IPS DF 6.9 (cell line): Measurements from ENCODE around the gene F5.
A peak's percentile ranks its signal among the peaks of the same experiment; 100 is the strongest.

Source experiments
- DNase-seq: peaks from one replicate; pipeline ENCODE4 v3.0.0-alpha.2; 2013; ENCODE audit warnings: low read depth, low spot score
- H3K27ac ChIP-seq: one replicate; pipeline ENCODE4 v1.5.1; 2013; ENCODE audit warnings: low read length, control low read depth
- H3K27me3 ChIP-seq: 2 replicates; pipeline ENCODE4 v1.6.1; 2013; ENCODE audit warnings: mild to moderate bottlenecking, low read length; ENCODE audit not compliant: control insufficient read depth, insufficient read depth
- H3K36me3 ChIP-seq: 2 replicates; pipeline ENCODE4 v1.6.1; 2013; ENCODE audit warnings: low read length; ENCODE audit not compliant: control insufficient read depth, insufficient read depth
- H3K4me1 ChIP-seq: 2 replicates; pipeline ENCODE4 v1.6.1; 2013; ENCODE audit warnings: low read length; ENCODE audit not compliant: control insufficient read depth, insufficient read depth
- H3K4me3 ChIP-seq: 2 replicates; pipeline ENCODE4 v1.5.1; 2013; ENCODE audit warnings: mild to moderate bottlenecking, low read length
- H3K9me3 ChIP-seq: 2 replicates; pipeline ENCODE4 v1.6.1; 2013; ENCODE audit warnings: low read length, inconsistent platforms; ENCODE audit not compliant: control insufficient read depth, insufficient read depth
- WGBS: extraction: QIAGEN DNeasy Blood & Tissue Kit; methylation state at CpG from one replicate; pipeline ENCODE4 v1.1.7; 2013; ENCODE audit warnings: mixed read lengths, missing lambda C conversion rate; ENCODE audit not compliant: insufficient read length, insufficient coverage; 5-methylcytosine and 5-hydroxymethylcytosine counted together

The F5 gene

DNA sequence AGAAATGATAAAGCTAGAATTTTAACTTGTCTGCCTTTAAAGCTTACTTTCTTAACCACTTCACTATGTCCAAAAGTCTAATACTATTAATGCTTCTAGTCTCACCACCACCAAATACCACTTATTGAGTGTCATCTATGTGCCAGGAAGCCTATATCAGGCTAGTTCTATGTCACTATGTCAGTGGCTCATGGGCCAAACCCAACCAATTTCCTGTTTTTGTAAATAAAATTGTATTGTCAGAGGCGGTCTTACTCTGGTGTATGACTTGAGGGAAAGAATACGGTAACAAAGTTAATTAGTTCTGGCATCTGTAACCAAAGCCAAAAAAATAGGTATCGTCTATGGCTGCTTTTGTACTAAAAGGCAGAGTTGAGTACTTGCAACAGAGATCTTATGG is 14.8 kb downstream of the F5 start:
- H3K27ac ChIP-seq = no peak overlapping the region
- no peaks in the 10 kb centered on the region for H3K4me1 ChIP-seq
- WGBS = no CpG with 5 or more reads among the region's 3 CpGs
- H3K36me3 ChIP-seq = no peaks in the 10 kb centered on the region
- no peak overlapping the region for H3K4me3 ChIP-seq
- no peaks in the 10 kb centered on the region for H3K9me3 ChIP-seq
- DNase-seq = no peak
- no peaks in the 10 kb centered on the region for H3K27me3 ChIP-seq

DNA sequence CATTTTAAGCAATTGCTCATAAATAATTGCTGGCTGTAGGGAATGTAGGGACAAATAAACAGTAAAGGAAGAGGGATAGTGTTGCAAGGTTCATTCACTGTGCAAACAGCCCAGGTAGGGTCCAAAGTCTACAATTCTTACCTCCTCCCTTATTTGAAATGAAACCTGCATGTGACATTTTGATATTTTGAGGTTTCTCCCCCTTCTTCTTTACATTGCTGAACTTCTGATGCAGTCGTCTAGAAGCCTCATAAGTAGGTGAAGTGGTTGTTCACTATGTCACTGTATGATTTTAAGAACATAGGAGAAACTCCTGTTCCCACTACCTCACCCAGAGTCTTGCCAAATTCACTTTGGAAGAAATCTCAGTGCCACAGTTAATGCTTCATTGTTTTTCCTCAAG is 16.1 kb downstream of the F5 start:
- Histone ChIP-seq H3K4me1 (no peaks in the 10 kb centered on the region), H3K36me3 (no peaks in the 10 kb centered on the region), H3K9me3 (no peaks in the 10 kb centered on the region), H3K4me3 (no peak overlapping the region), H3K27me3 (no peaks in the 10 kb centered on the region), H3K27ac (no peak overlapping the region)
- WGBS = no CpG with 5 or more reads among the region's 1 CpG
- no peak for DNase-seq

DNA sequence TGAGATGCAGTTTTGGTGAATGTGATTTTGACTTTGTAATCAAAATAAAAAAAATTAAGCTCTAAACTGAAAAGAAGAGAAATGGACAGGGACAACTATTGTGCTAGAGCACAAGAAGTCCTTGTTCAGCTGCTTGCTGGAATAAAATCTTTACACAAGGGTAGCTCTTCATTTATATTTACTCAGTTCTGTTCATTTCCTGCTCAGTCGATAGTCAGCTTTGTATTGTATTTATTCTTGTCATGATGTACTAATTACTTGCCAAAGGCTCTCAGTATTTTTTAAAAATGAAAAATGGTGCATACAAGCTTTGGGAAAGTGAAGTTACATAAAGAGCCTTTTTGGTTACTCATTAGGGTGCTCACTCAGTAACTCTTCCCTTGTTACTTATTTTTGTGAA is 17.8 kb downstream of the F5 start:
- Histone ChIP-seq H3K36me3 (no peaks in the 10 kb centered on the region), H3K27ac (no peak overlapping the region), H3K9me3 (no peaks in the 10 kb centered on the region), H3K4me1 (no peaks in the 10 kb centered on the region), H3K27me3 (no peaks in the 10 kb centered on the region), H3K4me3 (no peak overlapping the region)
- WGBS = no CpG with 5 or more reads among the region's 1 CpG
- no peak for DNase-seq

DNA sequence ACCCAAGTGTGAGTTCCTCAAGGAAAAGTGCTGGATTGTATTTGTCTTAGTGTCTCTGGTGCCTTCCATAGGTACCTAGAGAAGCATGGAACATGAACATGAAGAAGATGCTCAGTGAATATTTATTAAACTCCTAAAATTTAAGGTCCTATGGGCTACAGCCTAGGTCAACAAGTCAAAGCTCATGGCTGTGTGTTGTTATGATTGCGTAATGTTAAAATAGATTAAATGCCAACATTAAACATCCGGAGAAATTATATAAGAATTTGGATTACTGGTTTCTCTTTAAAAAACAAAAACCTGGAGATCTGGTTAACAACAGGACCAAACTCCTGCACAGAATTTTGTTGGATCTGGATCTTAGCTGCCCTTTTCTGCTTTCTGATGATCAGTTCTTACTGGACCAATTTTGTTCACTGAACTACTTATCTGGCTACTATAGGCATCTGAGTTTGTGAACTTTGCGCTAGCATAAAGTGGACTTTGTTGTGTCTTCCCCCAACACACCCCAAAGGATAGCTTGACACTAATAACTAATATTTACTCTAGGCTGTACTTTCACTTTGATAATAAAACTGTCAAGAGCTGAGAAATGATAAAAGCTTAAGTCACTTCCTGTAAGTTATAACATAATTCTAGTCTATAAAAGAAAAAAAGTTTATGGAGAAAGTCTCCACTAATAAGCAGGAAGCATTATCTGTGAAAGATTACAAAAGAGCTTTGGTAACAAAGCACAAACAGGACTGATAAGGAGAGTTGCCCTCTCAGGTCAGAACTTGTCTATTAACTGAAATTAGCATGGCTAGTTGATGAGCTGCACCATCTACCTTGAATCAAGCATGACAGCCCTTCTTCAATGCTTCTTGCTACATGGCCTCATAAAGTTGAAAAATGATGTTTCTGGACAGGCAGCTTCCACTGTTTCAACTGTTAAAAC is 20.7 kb downstream of the F5 start:
- Histone ChIP-seq H3K4me1 (no peaks in the 10 kb centered on the region), H3K36me3 (no peaks in the 10 kb centered on the region), H3K4me3 (no peak overlapping the region), H3K27me3 (no peaks in the 10 kb centered on the region), H3K9me3 (no peaks in the 10 kb centered on the region), H3K27ac (no peak overlapping the region)
- DNase-seq = no peak
- WGBS = no CpG with 5 or more reads among the region's 3 CpGs

DNA sequence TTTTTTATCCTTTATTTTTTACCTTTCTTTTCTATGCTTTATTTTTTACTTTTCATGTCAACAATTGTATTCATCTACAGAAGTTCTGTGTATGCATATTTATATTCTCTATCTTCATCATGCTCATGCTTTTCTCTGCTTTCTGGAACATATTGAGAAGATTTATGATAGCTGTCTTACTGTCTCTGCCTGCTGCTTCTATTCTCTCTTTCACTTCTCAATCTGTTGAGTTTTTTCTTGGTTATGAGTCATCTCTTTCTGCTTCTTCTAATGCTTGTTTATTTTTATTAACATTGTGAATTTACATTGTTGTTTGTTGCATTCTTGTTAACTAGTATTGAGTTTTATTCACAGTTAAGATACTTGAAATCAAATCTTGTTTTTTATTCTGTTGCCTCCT is 22.6 kb downstream of the F5 start:
- no peak for DNase-seq
- Histone ChIP-seq H3K27ac (no peak overlapping the region), H3K36me3 (no peaks in the 10 kb centered on the region), H3K9me3 (no peaks in the 10 kb centered on the region), H3K27me3 (no peaks in the 10 kb centered on the region), H3K4me3 (no peak overlapping the region), H3K4me1 (no peaks in the 10 kb centered on the region)

DNA sequence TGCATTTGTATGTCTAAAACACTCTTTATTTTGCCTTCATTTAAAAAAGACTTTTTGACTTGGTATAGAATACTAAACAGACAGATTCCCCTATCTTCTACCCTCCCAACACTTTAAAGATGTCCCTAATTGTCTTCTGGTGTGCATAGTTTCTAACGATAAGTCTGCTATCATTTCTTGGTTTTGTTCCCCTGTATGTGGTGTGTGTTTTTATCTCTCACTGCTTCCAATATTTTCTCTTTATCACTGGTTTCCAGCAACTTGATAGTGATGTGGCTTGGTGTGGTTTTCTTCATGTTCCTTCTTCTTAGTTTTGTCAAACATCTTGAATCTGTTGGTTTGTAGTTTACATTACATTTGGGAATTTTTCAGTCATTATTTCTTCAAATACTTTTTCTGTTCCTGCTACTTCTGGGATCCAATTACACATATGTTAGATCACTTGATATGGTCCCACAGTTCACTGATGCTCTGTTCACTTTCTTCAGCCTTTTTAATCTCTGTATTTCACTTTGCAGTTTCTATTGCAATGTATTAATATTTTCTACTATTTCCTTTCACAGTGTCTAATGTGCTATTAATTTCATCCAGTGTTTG is 23.2 kb downstream of the F5 start:
- H3K27me3 ChIP-seq = no peaks in the 10 kb centered on the region
- H3K9me3 ChIP-seq = no peaks in the 10 kb centered on the region
- no peak for DNase-seq
- H3K4me3 ChIP-seq = no peak overlapping the region
- no peak overlapping the region for H3K27ac ChIP-seq
- H3K36me3 ChIP-seq = no peaks in the 10 kb centered on the region
- WGBS = no CpG with 5 or more reads among the region's 1 CpG
- no peaks in the 10 kb centered on the region for H3K4me1 ChIP-seq

DNA sequence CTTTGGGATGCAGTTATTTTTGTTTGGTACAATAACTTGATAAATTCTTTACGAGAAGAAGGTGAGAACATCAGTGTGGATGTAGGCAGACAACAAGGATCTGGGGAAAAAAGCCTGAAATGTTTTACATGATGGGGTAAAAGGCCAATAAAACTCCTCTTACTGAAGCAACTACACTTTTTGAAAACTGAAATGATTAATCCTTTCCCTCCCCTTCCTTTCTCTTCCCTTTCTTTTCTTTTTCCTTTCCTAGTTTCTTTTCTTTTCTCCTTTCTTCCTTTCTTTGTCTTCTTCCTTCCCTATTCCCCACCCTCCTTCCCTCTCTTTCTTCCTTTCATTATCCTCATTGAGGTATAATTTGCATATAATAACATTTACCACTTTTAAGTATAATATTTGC is 24.6 kb downstream of the F5 start:
- Histone ChIP-seq H3K27me3 (no peaks in the 10 kb centered on the region), H3K9me3 (no peaks in the 10 kb centered on the region), H3K36me3 (no peaks in the 10 kb centered on the region), H3K27ac (no peak overlapping the region), H3K4me1 (no peaks in the 10 kb centered on the region), H3K4me3 (no peak overlapping the region)
- no CpG with 5 or more reads among the region's 1 CpG for WGBS
- DNase-seq = no peak

DNA sequence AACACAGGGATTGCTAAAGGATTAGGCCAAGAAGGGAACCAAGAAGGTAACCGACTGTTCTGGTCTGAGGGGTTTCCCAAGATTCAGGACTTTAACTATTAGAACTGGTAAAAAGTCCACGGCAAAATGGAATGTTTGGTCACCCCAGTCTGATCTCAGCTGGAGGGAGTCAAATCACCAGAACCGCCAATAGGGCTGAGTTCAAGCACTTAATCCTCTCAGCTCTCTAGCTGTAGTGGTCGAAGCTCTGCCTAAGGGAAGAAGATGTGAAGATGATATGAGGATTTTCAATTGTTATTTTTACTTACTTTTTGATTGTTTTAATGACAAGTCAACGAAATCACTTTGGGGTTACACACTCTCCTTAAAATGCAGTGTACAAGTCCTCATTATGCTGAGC is 29.1 kb downstream of the F5 start:
- no peak overlapping the region for H3K27ac ChIP-seq
- no peaks in the 10 kb centered on the region for H3K36me3 ChIP-seq
- no peaks in the 10 kb centered on the region for H3K9me3 ChIP-seq
- no peak for DNase-seq
- no CpG with 5 or more reads among the region's 5 CpGs for WGBS
- H3K4me1 ChIP-seq = no peaks in the 10 kb centered on the region
- H3K4me3 ChIP-seq = no peak overlapping the region
- H3K27me3 ChIP-seq = no peaks in the 10 kb centered on the region

DNA sequence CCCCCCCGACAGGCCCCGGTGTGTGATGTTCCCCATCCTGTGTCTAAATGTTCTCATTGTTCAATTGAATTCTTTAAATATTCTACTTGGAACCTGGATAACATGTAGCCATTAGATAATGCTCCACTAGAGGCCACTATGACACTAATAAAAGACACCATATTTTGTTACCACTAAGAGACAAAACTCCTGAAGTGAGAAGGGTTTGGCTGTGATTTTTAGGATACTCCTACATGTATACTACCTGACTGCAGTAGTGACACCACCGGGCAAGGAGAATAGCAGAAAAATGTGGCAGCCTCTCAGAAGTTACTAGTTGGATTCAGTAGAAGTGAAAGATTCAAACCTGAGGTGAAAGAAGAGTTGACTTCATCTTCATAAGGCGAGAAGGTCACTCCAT is 36.0 kb downstream of the F5 start:
- H3K27me3 ChIP-seq = no peaks in the 10 kb centered on the region
- no CpG with 5 or more reads among the region's 4 CpGs for WGBS
- H3K9me3 ChIP-seq = no peaks in the 10 kb centered on the region
- H3K27ac ChIP-seq = no peak overlapping the region
- H3K4me1 ChIP-seq = no peaks in the 10 kb centered on the region
- peak; percentile 16 for DNase-seq
- H3K36me3 ChIP-seq = no peaks in the 10 kb centered on the region
- no peak overlapping the region for H3K4me3 ChIP-seq

DNA sequence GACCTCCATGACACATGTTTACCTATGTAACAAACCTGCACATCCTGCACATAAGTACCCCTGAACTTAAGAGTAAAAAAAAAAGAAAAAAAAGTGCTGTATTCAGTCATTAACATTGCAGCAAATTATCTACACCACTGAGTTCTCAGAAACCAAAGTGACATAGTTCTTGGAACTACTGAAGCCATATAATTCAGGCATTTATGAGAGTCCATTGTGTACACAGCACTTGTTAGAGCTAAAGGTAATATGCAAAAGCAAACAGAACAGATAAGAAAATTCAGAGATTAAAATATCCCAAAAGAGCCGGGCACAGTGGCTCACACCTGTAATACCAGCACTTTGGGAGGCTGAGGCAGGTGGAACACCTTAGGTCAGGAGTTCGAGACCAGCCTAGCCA is 38.0 kb downstream of the F5 start:
- H3K4me3 ChIP-seq = no peak overlapping the region
- WGBS = no CpG with 5 or more reads among the region's 2 CpGs

More for the DNA sequence above, 38.0 kb downstream of the F5 start:
- DNase-seq = no peak
- no peak overlapping the region for H3K27ac ChIP-seq
- no peaks in the 10 kb centered on the region for H3K27me3 ChIP-seq
- no peaks in the 10 kb centered on the region for H3K4me1 ChIP-seq
- no peaks in the 10 kb centered on the region for H3K9me3 ChIP-seq
- H3K36me3 ChIP-seq = no peaks in the 10 kb centered on the region
